GM21367 (cell line): ENCODE measurements around the gene RGP1.

Source experiments
- ATAC-seq: cut with Tn5 transposase; IDR thresholded peaks from one replicate; pipeline ENCODE4 v1.9.1; 2021; ENCODE audit not compliant: unreplicated experiment

Gene RGP1

GRCh38 chr9:35771075-35771433 lies 22.0 kb downstream of the RGP1 start:
- no peak for ATAC-seq

GRCh38 chr9:35771534-35771933 lies 22.4 kb downstream of the RGP1 start:
- no peak for ATAC-seq

GRCh38 chr9:35771943-35772342 lies 22.9 kb downstream of the RGP1 start:
- ATAC-seq, result no peak

- ATAC-seq, result no peak
Measured at GRCh38 chr9:35774907-35775635, 26.0 kb downstream of the RGP1 start.

- no peak for ATAC-seq
Measured at GRCh38 chr9:35776018-35776417, 26.9 kb downstream of the RGP1 start.

- ATAC-seq, result no peak
Measured at GRCh38 chr9:35778496-35778895, 29.4 kb downstream of the RGP1 start.

- no peak for ATAC-seq
Measured at GRCh38 chr9:35781066-35781465, 32.0 kb downstream of the RGP1 start.

- ATAC-seq, result no peak
Measured at GRCh38 chr9:35783418-35783817, 34.3 kb downstream of the RGP1 start.

- no peak for ATAC-seq
Measured at GRCh38 chr9:35789541-35789940, 40.5 kb downstream of the RGP1 start.

GRCh38 chr9:35790025-35790384 lies 40.9 kb downstream of the RGP1 start:
- no peak for ATAC-seq

GRCh38 chr9:35790385-35791296 lies 41.6 kb downstream of the RGP1 start:
- ATAC-seq, result no peak

- ATAC-seq, result no peak
Measured at GRCh38 chr9:35791297-35791921, 42.3 kb downstream of the RGP1 start, which contains the start of gene NPR2. Gene NPR2 (plus strand): TSS chr9:35791591. CDS start chr9:35792409, 818 bp downstream.

- no peak for ATAC-seq
Measured at GRCh38 chr9:35792024-35792813, 43.1 kb downstream of the RGP1 start.

GRCh38 chr9:35792826-35793225 lies 43.7 kb downstream of the RGP1 start:
- no peak for ATAC-seq

- ATAC-seq, result no peak
Measured at GRCh38 chr9:35793461-35793860, 44.4 kb downstream of the RGP1 start.

GRCh38 chr9:35795695-35796094 lies 46.6 kb downstream of the RGP1 start:
- no peak for ATAC-seq

- no peak for ATAC-seq
Measured at GRCh38 chr9:35797311-35798109, 48.4 kb downstream of the RGP1 start.

- no peak for ATAC-seq
Measured at GRCh38 chr9:35798658-35799374, 49.7 kb downstream of the RGP1 start.

GRCh38 chr9:35800530-35800929 lies 51.4 kb downstream of the RGP1 start:
- no peak for ATAC-seq
